Activated CD8-positive, alpha-beta memory T cell treated with anti-CD3 and anti-CD28 coated beads, Interleukin-2, amount 10 ng/mL, durations not matched to agents 7 days and 5 days (primary cell): Measurements from ENCODE around the gene LBR. TPM values are rescaled to one million over a fixed set of nuclear protein-coding genes. Genes with fewer than 3 reads are reported as not detected.

Source experiments
- ATAC-seq: fragments of 150-1000 bp; cut with Tn5 transposase; one replicate; pipeline ENCODE4 v1.10.0; 2021; ENCODE audit warnings: moderate library complexity
- CTCF ChIA-PET: fragments of 350-600 bp; sonication (Branson Sonifier 250); formaldehyde crosslinking; loops from one replicate; lab custom pipeline; 2021; ENCODE audit warnings: antibody characterized with exemption; lab: Charles Lee
- DNase-seq: peaks from one replicate; pipeline ENCODE4 v3.0.0-alpha.2; 2020
- H3K27ac Mint-ChIP-seq: one replicate; pipeline ENCODE4 v1.8.0; 2021; ENCODE audit warnings: mild to moderate bottlenecking, mixed read lengths
- H3K27me3 Mint-ChIP-seq: one replicate; pipeline ENCODE4 v1.8.0; 2021; ENCODE audit warnings: mixed read lengths
- H3K36me3 Mint-ChIP-seq: one replicate; pipeline ENCODE4 v1.8.0; 2021; ENCODE audit warnings: mild to moderate bottlenecking, mixed read lengths
- H3K4me1 Mint-ChIP-seq: one replicate; pipeline ENCODE4 v1.8.0; 2021; ENCODE audit warnings: mixed read lengths
- H3K4me3 Mint-ChIP-seq: one replicate; pipeline ENCODE4 v1.8.0; 2021; ENCODE audit warnings: mild to moderate bottlenecking, moderate library complexity, mixed read lengths
- H3K9me3 Mint-ChIP-seq: one replicate; pipeline ENCODE4 v1.8.0; 2022; ENCODE audit warnings: low read depth, mixed read lengths
- total RNA-seq, 2 experiments: library from RNA; stranded (reverse); gene quantifications; one replicate each; pipeline ENCODE4 v1.2.3, GENCODE V29; 2021

LBR gene
- total RNA-seq, 2 experiments from 2014 or later = 213 to 226 TPM

- Mint-ChIP-seq H3K36me3 (peaks cover 4% of the 10 kb centered on the region), H3K27ac (no peak overlapping the region), H3K4me3 (no peak overlapping the region), H3K9me3 (no peaks in the 10 kb centered on the region), H3K27me3 (no peaks in the 10 kb centered on the region), H3K4me1 (peaks cover 58% of the 10 kb centered on the region)
- DNase-seq (no peak), ATAC-seq (no peak)
- CTCF ChIA-PET = no interaction called here
Observed at GRCh38 chr1:225447650-225448089, 19.8 kb upstream of the LBR start.

GRCh38 chr1:225446981-225447615, 19.3 kb upstream of the LBR start:
- peaks cover 4% of the 10 kb centered on the region for H3K36me3 Mint-ChIP-seq
- DNase-seq (no peak), ATAC-seq (no peak)
- H3K4me1 Mint-ChIP-seq = peaks cover 57% of the 10 kb centered on the region
- no peaks in the 10 kb centered on the region for H3K9me3 Mint-ChIP-seq
- H3K4me3 Mint-ChIP-seq = no peak overlapping the region
- CTCF ChIA-PET = interaction anchor here (2.9 to 3.4 kb wide), 2 partner anchors 14 to 21 kb away, joined by 20 to 26 read pairs; no protein-coding TSS in a partner anchor
- peak overlapping the region; percentile 22 for H3K27ac Mint-ChIP-seq
- H3K27me3 Mint-ChIP-seq = no peaks in the 10 kb centered on the region

DNA sequence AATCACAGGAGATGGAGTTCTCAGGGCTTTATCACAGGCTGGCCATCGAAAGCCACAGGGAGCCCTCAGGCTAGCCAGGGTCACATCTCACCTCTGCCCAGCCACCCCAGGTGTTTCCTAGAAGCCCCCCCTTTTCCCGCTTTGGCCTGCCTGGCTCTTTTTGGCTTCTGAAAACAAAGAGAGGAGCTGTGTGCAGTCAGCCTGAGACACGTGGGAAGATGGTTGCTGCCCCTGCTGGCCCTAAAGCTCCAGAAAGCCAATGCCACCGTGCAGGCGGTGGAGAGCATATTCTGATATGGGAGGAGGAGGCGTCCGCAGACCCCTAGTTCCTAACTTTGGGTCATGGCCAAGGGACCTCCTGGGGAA, 18.7 kb upstream of the LBR start:
- Mint-ChIP-seq H3K4me3 (no peak overlapping the region), H3K4me1 (peaks cover 62% of the 10 kb centered on the region), H3K36me3 (peaks cover 4% of the 10 kb centered on the region), H3K27me3 (no peaks in the 10 kb centered on the region), H3K27ac (peak overlapping the region; percentile 93), H3K9me3 (no peaks in the 10 kb centered on the region)
- CTCF ChIA-PET = interaction anchor here (1.7 to 3.4 kb wide), 4 partner anchors 8 to 25 kb away, joined by 3 to 26 read pairs (median 16); no protein-coding TSS in a partner anchor
- ATAC-seq (no peak), DNase-seq (no peak)

DNA sequence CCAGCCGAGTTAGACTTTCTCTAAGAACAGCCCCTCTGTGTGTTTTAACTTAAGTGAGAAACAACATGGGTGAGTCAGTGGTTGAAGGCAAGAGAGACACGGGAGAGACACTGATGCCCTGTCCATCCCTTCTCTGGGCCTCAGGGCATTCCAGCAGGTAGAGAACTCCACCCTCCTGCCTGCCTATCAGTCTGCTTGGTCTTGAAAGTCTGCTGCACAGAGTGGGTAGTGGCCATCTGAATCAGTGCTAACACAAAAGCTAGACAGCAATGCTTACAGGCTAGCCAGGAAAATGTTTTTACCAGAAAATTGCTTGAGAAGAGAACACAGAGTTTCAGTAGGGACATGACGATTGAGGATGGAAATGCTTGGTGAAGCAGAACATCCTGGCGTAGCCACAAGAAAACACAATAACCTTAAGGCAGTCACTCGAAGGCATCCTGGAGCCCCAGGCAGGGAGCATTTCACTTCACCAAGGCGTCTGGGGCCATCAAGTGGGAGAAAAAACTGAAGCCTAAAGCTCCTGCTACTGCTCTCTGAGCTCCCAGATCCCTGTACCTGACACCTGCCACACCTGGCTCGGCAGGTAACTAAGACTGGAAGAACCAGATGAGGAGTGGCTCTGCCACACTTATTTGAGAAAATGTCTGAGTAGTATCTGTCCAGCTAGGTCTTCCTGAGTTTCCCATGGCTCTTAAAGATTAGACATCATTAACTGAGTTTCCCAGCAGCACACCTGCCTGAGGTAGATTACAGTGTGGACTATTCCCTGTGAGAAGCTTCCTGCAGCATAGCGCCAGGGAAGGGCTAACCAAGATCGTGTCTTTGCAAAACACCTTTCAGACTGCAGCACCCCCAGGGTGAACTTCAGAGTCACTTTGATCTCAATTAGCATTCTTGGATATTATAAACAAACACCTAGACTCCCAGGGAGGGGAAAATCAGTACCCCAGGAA, 18.1 kb upstream of the LBR start:
- no peaks in the 10 kb centered on the region for H3K9me3 Mint-ChIP-seq
- CTCF ChIA-PET = interaction anchor here (0.6 to 3.4 kb wide), 8 partner anchors 8 to 29 kb away, joined by 3 to 26 read pairs (median 10); no protein-coding TSS in a partner anchor
- peaks cover 4% of the 10 kb centered on the region for H3K36me3 Mint-ChIP-seq
- H3K27ac Mint-ChIP-seq = peak overlapping the region; percentile 93
- peak overlapping the region; percentile 64 for H3K4me3 Mint-ChIP-seq
- peaks cover 60% of the 10 kb centered on the region for H3K4me1 Mint-ChIP-seq
- peak; percentile 42 for DNase-seq
- H3K27me3 Mint-ChIP-seq = no peaks in the 10 kb centered on the region
- ATAC-seq = no peak

DNA sequence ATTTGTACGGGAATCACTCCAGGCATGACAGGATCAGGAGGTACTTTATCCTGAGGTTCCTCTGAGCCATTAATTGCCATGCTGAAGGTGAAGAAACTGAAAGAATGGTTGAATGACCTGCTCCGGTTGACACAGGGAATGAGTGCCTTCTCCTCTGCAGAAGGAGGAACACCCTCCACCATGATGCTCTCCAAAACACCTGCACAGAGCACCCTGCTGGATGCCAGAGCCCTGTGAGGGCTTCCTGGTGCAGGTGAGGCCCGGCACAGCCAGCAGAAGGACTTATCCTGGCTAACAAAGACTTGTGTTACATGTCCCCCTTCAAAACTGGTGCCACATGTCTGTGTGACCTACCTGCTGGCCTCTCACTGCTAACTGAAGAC, 14.3 kb upstream of the LBR start:
- Mint-ChIP-seq H3K27ac (peak overlapping the region; percentile 82), H3K4me3 (peak overlapping the region; percentile 32), H3K36me3 (peaks cover 4% of the 10 kb centered on the region), H3K4me1 (peaks cover 50% of the 10 kb centered on the region), H3K9me3 (no peaks in the 10 kb centered on the region), H3K27me3 (no peaks in the 10 kb centered on the region)
- DNase-seq (no peak), ATAC-seq (no peak)
- CTCF ChIA-PET = interaction anchor here (0.7 to 7.8 kb wide), 8 partner anchors 12 to 482 kb away, joined by 3 to 101 read pairs (median 6); partner anchors contain the start of genes LBR and PYCR2

DNA sequence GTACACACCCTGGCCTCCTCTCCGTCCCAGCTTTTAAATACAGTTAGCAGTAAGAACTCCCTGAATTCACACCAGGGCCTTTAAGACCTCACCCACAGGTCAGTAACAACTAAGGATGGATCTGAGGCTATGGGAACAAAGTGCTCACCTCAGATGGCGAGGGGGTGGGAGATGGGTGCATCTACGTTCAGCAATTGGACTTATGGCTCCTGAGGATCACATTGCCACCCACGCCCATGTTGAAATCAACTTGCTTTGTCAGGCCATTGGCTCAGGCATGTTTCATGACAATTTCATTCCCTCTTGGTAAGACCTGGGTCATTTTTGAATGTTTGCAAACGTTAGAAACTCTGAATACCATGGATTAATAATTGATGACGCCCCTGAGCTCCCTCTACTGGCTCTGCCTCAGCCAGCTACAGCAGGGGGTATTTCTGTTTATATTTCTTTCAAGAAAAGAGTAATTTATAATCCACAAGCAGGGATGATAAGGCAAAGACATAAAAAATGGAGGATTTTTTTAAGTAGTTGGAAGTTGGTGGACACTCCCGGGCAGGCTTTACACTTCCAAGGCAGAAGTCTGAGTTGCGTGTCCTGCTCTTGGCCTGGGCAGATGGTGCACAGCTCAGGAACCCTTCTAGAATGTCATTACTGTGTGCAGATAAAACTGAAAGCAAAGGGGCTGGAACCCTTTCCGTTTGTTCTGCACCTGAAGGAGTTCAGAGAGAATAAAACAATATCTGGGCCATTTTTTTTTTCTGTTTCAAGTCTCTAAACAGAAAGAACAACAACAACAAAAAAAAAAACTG, 13.7 kb upstream of the LBR start:
- Mint-ChIP-seq H3K4me3 (no peak overlapping the region), H3K27me3 (no peaks in the 10 kb centered on the region), H3K4me1 (peaks cover 50% of the 10 kb centered on the region), H3K27ac (peak overlapping the region; percentile 82), H3K36me3 (peaks cover 4% of the 10 kb centered on the region), H3K9me3 (no peaks in the 10 kb centered on the region)
- CTCF ChIA-PET = interaction anchor here (0.7 to 7.8 kb wide), 10 partner anchors 8 to 482 kb away, joined by 3 to 101 read pairs (median 6); partner anchors contain the start of genes LBR and PYCR2
- ATAC-seq (no peak), DNase-seq (no peak)

GRCh38 chr1:225440380-225441221, 12.8 kb upstream of the LBR start:
- Mint-ChIP-seq H3K27ac (no peak overlapping the region), H3K27me3 (peaks cover 4% of the 10 kb centered on the region), H3K4me3 (no peak overlapping the region), H3K9me3 (no peaks in the 10 kb centered on the region), H3K4me1 (peaks cover 43% of the 10 kb centered on the region), H3K36me3 (peaks cover 4% of the 10 kb centered on the region)
- ATAC-seq = no peak
- no peak for DNase-seq
- CTCF ChIA-PET = interaction anchor here (0.6 to 7.8 kb wide), 10 partner anchors 7 to 1665 kb away, joined by 3 to 101 read pairs (median 5); partner anchors contain the start of genes LBR and PYCR2

DNA sequence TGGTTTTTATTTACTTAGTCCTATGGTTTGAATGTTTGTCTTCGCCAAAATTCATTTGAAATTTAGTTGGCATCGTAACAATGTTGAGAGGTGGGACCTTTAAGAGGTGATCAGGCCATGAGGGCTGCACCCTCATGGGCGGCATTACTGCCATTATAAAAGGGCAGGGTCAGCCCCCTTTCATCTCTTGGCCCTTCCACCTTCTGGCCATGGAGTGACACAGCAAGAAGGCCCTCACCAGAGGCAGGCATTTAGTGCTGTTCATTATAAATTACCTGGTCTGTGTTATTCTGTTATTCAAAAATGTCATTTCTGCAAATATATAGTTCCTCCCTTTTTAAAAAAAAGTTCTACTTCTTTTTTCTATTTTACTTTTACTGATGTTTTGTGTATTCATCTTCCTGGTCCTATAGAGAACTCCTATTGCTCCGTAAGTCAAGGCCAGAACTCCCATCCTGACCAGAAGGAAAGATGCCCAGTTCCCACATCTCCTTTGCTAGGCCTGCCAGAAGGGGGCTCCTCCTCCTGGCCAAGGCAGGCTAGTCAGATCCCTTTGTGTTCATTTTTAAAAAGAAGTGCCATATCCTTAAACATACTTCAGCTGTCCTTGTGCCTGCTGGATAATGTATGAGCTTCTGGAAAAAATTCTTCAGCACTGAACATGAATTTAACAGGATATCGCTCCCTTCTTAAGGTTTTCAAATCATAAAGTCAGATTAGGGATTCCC, 10.0 kb upstream of the LBR start:
- H3K27ac Mint-ChIP-seq = no peak overlapping the region
- ATAC-seq = no peak

GRCh38 chr1:225435957-225436392, 8.1 kb upstream of the LBR start:
- Mint-ChIP-seq H3K9me3 (no peaks in the 10 kb centered on the region), H3K36me3 (no peaks in the 10 kb centered on the region), H3K27ac (no peak overlapping the region)

More for the DNA sequence above, 10.0 kb upstream of the LBR start:
- H3K4me3 Mint-ChIP-seq = no peak overlapping the region
- peaks cover 17% of the 10 kb centered on the region for H3K4me1 Mint-ChIP-seq
- no peaks in the 10 kb centered on the region for H3K9me3 Mint-ChIP-seq
- H3K27me3 Mint-ChIP-seq = peaks cover 5% of the 10 kb centered on the region
- no peak for DNase-seq
- CTCF ChIA-PET = interaction anchor here (1.2 to 7.8 kb wide), 2 partner anchors 10 to 11 kb away, joined by 3 to 101 read pairs; partner anchors contain the start of gene LBR
- no peaks in the 10 kb centered on the region for H3K36me3 Mint-ChIP-seq

DNA sequence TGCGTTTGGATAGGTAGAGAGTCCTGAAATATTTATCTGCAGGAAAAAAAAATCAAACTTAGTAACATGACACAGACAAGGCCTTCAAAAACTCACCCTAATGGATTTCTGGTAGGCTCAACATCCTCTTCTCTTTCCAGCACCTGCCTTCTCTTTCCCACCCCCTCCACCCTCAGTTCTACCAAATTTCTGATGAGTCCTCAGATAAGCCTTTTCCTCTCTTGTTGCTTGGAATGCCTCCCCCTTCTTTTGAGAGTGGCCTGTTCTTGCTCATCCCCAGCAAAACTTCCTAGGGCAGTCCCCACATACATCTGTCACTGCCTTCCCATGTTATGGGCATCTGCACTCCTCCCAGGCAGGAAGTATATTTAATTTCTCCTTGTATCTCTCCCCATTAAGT, 7.6 kb upstream of the LBR start:
- Mint-ChIP-seq H3K36me3 (no peaks in the 10 kb centered on the region), H3K4me3 (no peak overlapping the region), H3K9me3 (no peaks in the 10 kb centered on the region), H3K27me3 (peaks cover 5% of the 10 kb centered on the region), H3K4me1 (peaks cover 3% of the 10 kb centered on the region), H3K27ac (no peak overlapping the region)
- ATAC-seq (no peak), DNase-seq (no peak)
- CTCF ChIA-PET = no interaction called here

More at GRCh38 chr1:225435957-225436392, 8.1 kb upstream of the LBR start:
- peaks cover 5% of the 10 kb centered on the region for H3K27me3 Mint-ChIP-seq
- H3K4me1 Mint-ChIP-seq = peaks cover 2% of the 10 kb centered on the region
- no peak overlapping the region for H3K4me3 Mint-ChIP-seq
- CTCF ChIA-PET = no interaction called here
- DNase-seq (no peak), ATAC-seq (no peak)

- peaks cover 7% of the 10 kb centered on the region for H3K4me1 Mint-ChIP-seq
- no peak overlapping the region for H3K4me3 Mint-ChIP-seq
- H3K27me3 Mint-ChIP-seq = peaks cover 5% of the 10 kb centered on the region
- DNase-seq (no peak), ATAC-seq (no peak)
- no peak overlapping the region for H3K27ac Mint-ChIP-seq
- H3K9me3 Mint-ChIP-seq = no peaks in the 10 kb centered on the region
- H3K36me3 Mint-ChIP-seq = no peaks in the 10 kb centered on the region
- CTCF ChIA-PET = no interaction called here
Observed at GRCh38 chr1:225435076-225435475, 7.2 kb upstream of the LBR start.
